ENCODE data around the gene RHEB. TPM values are rescaled to one million over a fixed set of nuclear protein-coding genes. Genes with fewer than 3 reads are reported as not detected.

Gene RHEB
- total RNA-seq, 1 experiment from 2014 or later: 156 TPM

DNA sequence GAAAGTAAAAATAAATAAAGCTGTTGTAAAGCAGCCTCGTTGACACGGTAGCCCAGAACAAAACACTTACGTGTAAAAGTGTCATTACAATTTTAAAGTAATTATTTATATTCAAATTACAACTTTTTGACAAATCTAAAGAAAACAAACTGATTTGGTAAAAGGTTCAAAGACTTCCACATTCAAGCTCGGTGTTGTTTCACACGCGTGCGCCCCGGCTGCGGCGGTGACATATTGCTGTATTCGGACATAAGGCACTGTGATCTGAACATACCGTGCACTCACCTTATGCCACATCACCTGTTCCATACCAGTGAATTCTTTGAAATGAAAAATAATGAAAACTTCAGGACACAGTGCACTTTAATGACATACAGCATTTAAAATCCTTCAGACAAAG is 36.9 kb upstream of the RHEB start:
- Histone ChIP-seq H3K4me1 (0 out of 2 replicates have a peak, but pooled peaks cover 6% of the 10 kb centered on the region), H3K36me3 (ENCODE audit: control insufficient read depth, insufficient read depth, low read length) (no peaks in the 10 kb centered on the region), H3K9me3 (no peaks in the 10 kb centered on the region), H3K27me3 (replicated peaks; ENCODE audit: control insufficient read depth, insufficient read depth, low read length) (no peaks in the 10 kb centered on the region), H3K4me3 (ENCODE audit: low read depth, low read length) (no peak overlapping the region)
- ChIA-PET CTCF (no interaction called here), POLR2A (no interaction called here)
- Mint-ChIP-seq H3K4me1 (ENCODE audit: low read depth, unreplicated experiment) (peaks cover 16% of the 10 kb centered on the region), H3K27me3 (ENCODE audit: insufficient read depth, unreplicated experiment) (no peaks in the 10 kb centered on the region), H3K36me3 (ENCODE audit: insufficient read depth, unreplicated experiment) (no peaks in the 10 kb centered on the region), H3K4me3 (ENCODE audit: unreplicated experiment) (no peak overlapping the region), H3K9me3 (ENCODE audit: unreplicated experiment) (no peaks in the 10 kb centered on the region), H3K27ac (ENCODE audit: unreplicated experiment) (no peak overlapping the region)
- intact Hi-C loops (cut with micrococcal nuclease; ENCODE audit: unreplicated experiment): no loop called here
- TF ChIP-seq CTCF (IDR thresholded peaks at IDR 0.05; ENCODE audit: insufficient read depth in 1 of 2, low read depth in 1 of 2, low read length in 1 of 2, severe bottlenecking in 1 of 2, unreplicated experiment in 1 of 2): no peak
- no TSS peak for BruUV-seq (replicated peaks)
- DNase-seq: no peak

DNA sequence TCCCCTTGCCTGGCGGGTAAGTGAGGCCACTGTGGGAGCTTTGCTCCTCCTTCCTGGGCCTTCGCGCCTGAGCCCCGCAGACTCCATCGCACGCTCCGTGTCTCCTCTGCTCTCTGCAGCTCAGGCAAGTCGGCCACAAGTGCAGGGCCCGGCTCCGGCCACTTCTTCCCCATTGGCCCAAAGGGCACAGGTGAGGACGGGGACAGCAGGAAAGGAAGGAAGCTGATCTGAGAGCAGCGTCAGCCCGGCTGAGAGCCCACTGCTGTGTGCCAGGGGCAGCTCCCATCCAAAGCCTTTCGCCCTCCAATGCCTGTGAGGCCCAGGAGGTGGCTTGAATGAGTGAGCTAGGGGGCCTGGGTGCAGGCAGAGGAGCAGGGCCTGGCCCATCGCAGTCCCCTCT is 33.7 kb upstream of the RHEB start:
- DNase-seq: no peak
- 0 out of 2 replicates have a peak, but pooled peaks cover 6% of the 10 kb centered on the region for H3K4me1 ChIP-seq
- no peak for TF ChIP-seq CTCF (IDR thresholded peaks at IDR 0.05; ENCODE audit: insufficient read depth in 1 of 2, low read depth in 1 of 2, low read length in 1 of 2, severe bottlenecking in 1 of 2, unreplicated experiment in 1 of 2)
- no peaks in the 10 kb centered on the region for H3K27me3 ChIP-seq (replicated peaks; ENCODE audit: control insufficient read depth, insufficient read depth, low read length)
- no peaks in the 10 kb centered on the region for H3K9me3 ChIP-seq
- POLR2A ChIA-PET: no interaction called here
- Mint-ChIP-seq H3K4me1 (ENCODE audit: low read depth, unreplicated experiment) (peaks cover 16% of the 10 kb centered on the region), H3K9me3 (ENCODE audit: unreplicated experiment) (no peaks in the 10 kb centered on the region), H3K27ac (ENCODE audit: unreplicated experiment) (no peak overlapping the region), H3K27me3 (ENCODE audit: insufficient read depth, unreplicated experiment) (no peaks in the 10 kb centered on the region), H3K4me3 (ENCODE audit: unreplicated experiment) (no peak overlapping the region), H3K36me3 (ENCODE audit: insufficient read depth, unreplicated experiment) (no peaks in the 10 kb centered on the region)
- CTCF ChIA-PET: interaction anchor here (0.6 kb wide), 1 partner anchor 93 kb away, joined by 3 read pairs; no protein-coding TSS in a partner anchor
- no peak overlapping the region for H3K4me3 ChIP-seq (ENCODE audit: low read depth, low read length)
- no TSS peak for BruUV-seq (replicated peaks)
- H3K36me3 ChIP-seq (ENCODE audit: control insufficient read depth, insufficient read depth, low read length): no peaks in the 10 kb centered on the region
- intact Hi-C loops (cut with micrococcal nuclease; ENCODE audit: unreplicated experiment): no loop called here

- H3K27me3 Mint-ChIP-seq (ENCODE audit: insufficient read depth, unreplicated experiment): no peaks in the 10 kb centered on the region
- no TSS peak for BruUV-seq (replicated peaks)
- H3K4me3 ChIP-seq (ENCODE audit: low read depth, low read length): no peak overlapping the region
- no peaks in the 10 kb centered on the region for H3K36me3 Mint-ChIP-seq (ENCODE audit: insufficient read depth, unreplicated experiment)
- ChIA-PET POLR2A (no interaction called here), CTCF (no interaction called here)
- no peak overlapping the region for H3K27ac Mint-ChIP-seq (ENCODE audit: unreplicated experiment)
- H3K9me3 Mint-ChIP-seq (ENCODE audit: unreplicated experiment): no peaks in the 10 kb centered on the region
- H3K4me1 ChIP-seq: 0 out of 2 replicates have a peak, but pooled peaks cover 6% of the 10 kb centered on the region
- no peaks in the 10 kb centered on the region for H3K9me3 ChIP-seq
- H3K27me3 ChIP-seq (replicated peaks; ENCODE audit: control insufficient read depth, insufficient read depth, low read length): no peaks in the 10 kb centered on the region
- H3K4me3 Mint-ChIP-seq (ENCODE audit: unreplicated experiment): no peak overlapping the region
- H3K36me3 ChIP-seq (ENCODE audit: control insufficient read depth, insufficient read depth, low read length): no peaks in the 10 kb centered on the region
- peak in 1 of 2 experiments; percentile 32 for DNase-seq
- TF ChIP-seq CTCF (IDR thresholded peaks at IDR 0.05; ENCODE audit: insufficient read depth in 1 of 2, low read depth in 1 of 2, low read length in 1 of 2, severe bottlenecking in 1 of 2, unreplicated experiment in 1 of 2): no peak
- intact Hi-C loops (cut with micrococcal nuclease; ENCODE audit: unreplicated experiment): no loop called here
- peaks cover 16% of the 10 kb centered on the region for H3K4me1 Mint-ChIP-seq (ENCODE audit: low read depth, unreplicated experiment)
These were observed 32.8 kb upstream of the RHEB start for GRCh38 chr7:151552352-151553028.

All from Caco-2 (cell line).